Colonic mucosa (tissue), 4 donors: ENCODE measurements around the gene LRRN4. TPM values are rescaled to one million over a fixed set of nuclear protein-coding genes. Genes with fewer than 3 reads are reported as not detected.

Experiments
- DNase-seq: peaks from one replicate; pipeline ENCODE4 v3.0.0-alpha.2; 2020
- H3K27ac ChIP-seq: fragments of 200-600 bp; one replicate; pipeline ENCODE4 v1.8.0; 2021
- H3K27me3 ChIP-seq: fragments of 200-600 bp; one replicate; pipeline ENCODE4 v1.8.0; 2021
- H3K36me3 ChIP-seq: fragments of 200-600 bp; one replicate; pipeline ENCODE4 v1.8.0; 2021
- H3K4me1 ChIP-seq: fragments of 200-600 bp; one replicate; pipeline ENCODE4 v1.8.0; 2021; ENCODE audit warnings: mild to moderate bottlenecking
- H3K4me3 ChIP-seq: fragments of 200-600 bp; one replicate; pipeline ENCODE4 v1.8.0; 2021
- H3K9ac ChIP-seq, 2 donors: one replicate each; pipeline ENCODE4 v1.7.0; 2013; ENCODE audit warnings: control low read depth in 2 of 2, low read depth in 2 of 2, low read length in 2 of 2
- H3K9me3 ChIP-seq: fragments of 200-600 bp; one replicate; pipeline ENCODE4 v1.8.0; 2021
- CTCF ChIP-seq: fragments of 200-600 bp; IDR thresholded peaks from one replicate; pipeline ENCODE4 v1.8.0; 2022; ENCODE audit warnings: antibody characterized with exemption, mild to moderate bottlenecking
- intact Hi-C: fragments of 100-400 bp; cut with DNase I; formaldehyde crosslinking; loops from one replicate; pipeline ENCODE4 v1.14.1; 2022
- total RNA-seq, 2 donors: library from RNA; stranded (reverse); fragmentation: NEBNext Ultra II Directional in 1 of 2; extraction: Animal tissue kit (Norgen Biotek cat#: 25700) in 1 of 2; gene quantifications; one replicate each; pipeline ENCODE4 v1.2.1, GENCODE V29; 2021
- donor health status: healthy.
- donor health status: DM: no; HTN: no; CAD: no.
- donor health status: DM: no; HTN: no; CAD: no.

LRRN4 gene
- total RNA-seq, 2 donors from 2014 or later: not detected

GRCh38 chr20:6095409-6095808 is 41.5 kb upstream of the LRRN4 start:
- Histone ChIP-seq H3K4me3 (no peak overlapping the region), H3K27ac (peak overlapping the region; percentile 88), H3K9me3 (no peaks in the 10 kb centered on the region), H3K36me3 (no peaks in the 10 kb centered on the region), H3K27me3 (no peaks in the 10 kb centered on the region), H3K9ac (peak overlapping the region in 1 of 2 donors; percentile 63), H3K4me1 (no peaks in the 10 kb centered on the region)
- no peak for DNase-seq
- no peak for TF ChIP-seq CTCF
- intact Hi-C loops: no loop called here

- no peaks in the 10 kb centered on the region for H3K27me3 ChIP-seq
- no peaks in the 10 kb centered on the region for H3K36me3 ChIP-seq
- no peaks in the 10 kb centered on the region for H3K9me3 ChIP-seq
- H3K4me1 ChIP-seq: no peaks in the 10 kb centered on the region
- peak overlapping the region in 1 of 2 donors; percentile 65 for H3K9ac ChIP-seq
- H3K27ac ChIP-seq: peak overlapping the region; percentile 88
- intact Hi-C loops: no loop called here
- H3K4me3 ChIP-seq: no peak overlapping the region
- DNase-seq: peak; percentile 28
- TF ChIP-seq CTCF: no peak
These were observed 40.7 kb upstream of the LRRN4 start for GRCh38 chr20:6094565-6094964.

GRCh38 chr20:6094063-6094462 is 40.2 kb upstream of the LRRN4 start:
- no peak overlapping the region for H3K4me3 ChIP-seq
- no peak for TF ChIP-seq CTCF
- no peaks in the 10 kb centered on the region for H3K9me3 ChIP-seq
- intact Hi-C loops: no loop called here
- H3K27me3 ChIP-seq: no peaks in the 10 kb centered on the region
- DNase-seq: peak; percentile 65
- peak overlapping the region in 1 of 2 donors; percentile 65 for H3K9ac ChIP-seq
- H3K36me3 ChIP-seq: no peaks in the 10 kb centered on the region
- H3K27ac ChIP-seq: peak overlapping the region; percentile 88
- no peaks in the 10 kb centered on the region for H3K4me1 ChIP-seq

- Histone ChIP-seq H3K9ac (no peak overlapping the region), H3K4me3 (no peak overlapping the region), H3K36me3 (peaks cover 6% of the 10 kb centered on the region), H3K27me3 (no peaks in the 10 kb centered on the region), H3K4me1 (no peaks in the 10 kb centered on the region), H3K9me3 (no peaks in the 10 kb centered on the region), H3K27ac (no peak overlapping the region)
- intact Hi-C loops: no loop called here
- DNase-seq: no peak
- no peak for TF ChIP-seq CTCF
These were observed 37.8 kb upstream of the LRRN4 start for GRCh38 chr20:6091661-6092060.

GRCh38 chr20:6086868-6087267 is 33.0 kb upstream of the LRRN4 start:
- no peak overlapping the region for H3K4me3 ChIP-seq
- H3K9me3 ChIP-seq: no peaks in the 10 kb centered on the region
- no peak overlapping the region for H3K27ac ChIP-seq
- no peak for TF ChIP-seq CTCF
- no peaks in the 10 kb centered on the region for H3K4me1 ChIP-seq
- H3K9ac ChIP-seq: no peak overlapping the region
- peaks cover 6% of the 10 kb centered on the region for H3K36me3 ChIP-seq
- DNase-seq: no peak
- no peaks in the 10 kb centered on the region for H3K27me3 ChIP-seq
- intact Hi-C loops: no loop called here

- peaks cover 6% of the 10 kb centered on the region for H3K36me3 ChIP-seq
- no peak for TF ChIP-seq CTCF
- intact Hi-C loops: no loop called here
- no peaks in the 10 kb centered on the region for H3K27me3 ChIP-seq
- no peaks in the 10 kb centered on the region for H3K9me3 ChIP-seq
- H3K4me1 ChIP-seq: no peaks in the 10 kb centered on the region
- H3K4me3 ChIP-seq: no peak overlapping the region
- no peak for DNase-seq
- H3K27ac ChIP-seq: no peak overlapping the region
- no peak overlapping the region for H3K9ac ChIP-seq
These were observed 30.1 kb upstream of the LRRN4 start for GRCh38 chr20:6083926-6084325.
